CD14-positive monocyte (primary cell): ENCODE results near the gene YAF2. TPM values are rescaled to one million over a fixed set of nuclear protein-coding genes. Genes with fewer than 3 reads are reported as not detected.

Experiments used
- DNase-seq, 3 donors: peaks; one replicate each; pipeline ENCODE4 v3.0.0-alpha.2; 2011 to 2022
- H2AFZ ChIP-seq: 2 replicates; pipeline ENCODE4 v1.6.0; 2012; ENCODE audit warnings: mild to moderate bottlenecking, low read depth, low read length, inconsistent platforms; ENCODE audit not compliant: insufficient read depth, poor library complexity, severe bottlenecking
- H3K27ac ChIP-seq, 2 donors: 1 replicate in 1 of 2; 2 replicates in 1 of 2; pipeline ENCODE4 v1.5.1; 2012 to 2013; ENCODE audit warnings: low read length in 2 of 2, control low read depth in 1 of 2, inconsistent platforms in 1 of 2, low read depth in 1 of 2, mild to moderate bottlenecking in 1 of 2
- H3K27me3 ChIP-seq, 2 donors: one replicate each; pipeline versions ENCODE4 v1.6.0 to v1.6.1; 2011 to 2013; ENCODE audit warnings: low read length in 2 of 2; ENCODE audit not compliant: control insufficient read depth in 2 of 2, insufficient read depth in 2 of 2
- H3K36me3 ChIP-seq, 2 donors: replicated peaks in 1 of 2; 1 replicate in 1 of 2; 2 replicates in 1 of 2; pipeline versions ENCODE4 v1.5.1 to v1.6.1; 2012 to 2013; ENCODE audit warnings: low read length in 2 of 2, control low read depth in 1 of 2, inconsistent platforms in 1 of 2, mild to moderate bottlenecking in 1 of 2; ENCODE audit not compliant: insufficient read depth in 2 of 2, control insufficient read depth in 1 of 2
- H3K4me1 ChIP-seq, 2 donors: 1 replicate in 1 of 2; 2 replicates in 1 of 2; pipeline versions ENCODE4 v1.5.1 to v1.6.1; 2012 to 2013; ENCODE audit warnings: low read length in 2 of 2, control low read depth in 1 of 2, inconsistent platforms in 1 of 2, mild to moderate bottlenecking in 1 of 2, moderate library complexity in 1 of 2; ENCODE audit not compliant: insufficient read depth in 2 of 2, control insufficient read depth in 1 of 2
- H3K4me2 ChIP-seq: replicated peaks from 2 replicates; pipeline ENCODE3; 2012; ENCODE audit warnings: low read length, moderate library complexity, mild to moderate bottlenecking; ENCODE audit not compliant: poor library complexity, severe bottlenecking; ENCODE audit errors: extremely low read depth
- H3K4me3 ChIP-seq, 3 experiments: fragments of 200-600 bp in 1 of 3; sonication (generic) in 1 of 3; replicated peaks in 1 of 3; 1 replicate in 2 of 3; 2 replicates in 1 of 3; pipeline ENCODE4 v1.5.1; 2011 to 2013; ENCODE audit warnings: low read length in 3 of 3, mild to moderate bottlenecking in 3 of 3, control low read depth in 2 of 3, low read depth in 2 of 3, inconsistent platforms in 1 of 3, moderate library complexity in 1 of 3
- H3K79me2 ChIP-seq: 2 replicates; pipeline ENCODE4 v1.6.0; 2012; ENCODE audit warnings: mild to moderate bottlenecking, control low read depth, inconsistent platforms, low read length, moderate library complexity; ENCODE audit not compliant: insufficient read depth
- H3K9ac ChIP-seq: 2 replicates; pipeline ENCODE4 v1.6.0; 2017; ENCODE audit warnings: low read length, mild to moderate bottlenecking; ENCODE audit not compliant: insufficient read depth, poor library complexity, severe bottlenecking
- H3K9me3 ChIP-seq, 2 donors: replicated peaks in 1 of 2; 1 replicate in 1 of 2; 2 replicates in 1 of 2; pipeline versions ENCODE4 v1.5.1 to v1.6.1; 2012 to 2013; ENCODE audit warnings: low read length in 2 of 2, control low read depth in 1 of 2; ENCODE audit not compliant: control insufficient read depth in 1 of 2, insufficient read depth in 1 of 2
- H4K20me1 ChIP-seq: 2 replicates; pipeline ENCODE4 v1.6.0; 2012; ENCODE audit warnings: mild to moderate bottlenecking, low read length, control low read depth, moderate library complexity; ENCODE audit not compliant: insufficient read depth
- H3K27ac Mint-ChIP-seq, 7 donors: one replicate each; pipeline ENCODE4 v1.8.0; 2020; ENCODE audit warnings: mild to moderate bottlenecking in 7 of 7, mixed read lengths in 7 of 7, moderate library complexity in 6 of 7, inconsistent platforms in 2 of 7
- H3K27me3 Mint-ChIP-seq, 3 donors: one replicate each; pipeline ENCODE4 v1.8.0; 2021 to 2022; ENCODE audit warnings: low read depth in 3 of 3, mild to moderate bottlenecking in 3 of 3, mixed read lengths in 3 of 3, moderate library complexity in 3 of 3, inconsistent platforms in 1 of 3
- H3K36me3 Mint-ChIP-seq, 2 donors: one replicate each; pipeline ENCODE4 v1.8.0; 2020; ENCODE audit warnings: mixed read lengths in 2 of 2, inconsistent platforms in 1 of 2, mild to moderate bottlenecking in 1 of 2
- H3K4me1 Mint-ChIP-seq: one replicate; pipeline ENCODE4 v1.8.0; 2020; ENCODE audit warnings: mild to moderate bottlenecking, mixed read lengths
- H3K4me3 Mint-ChIP-seq, 2 donors: one replicate each; pipeline ENCODE4 v1.8.0; 2020; ENCODE audit warnings: mild to moderate bottlenecking in 2 of 2, mixed read lengths in 2 of 2, moderate library complexity in 1 of 2
- H3K9me3 Mint-ChIP-seq, 7 donors: one replicate each; pipeline ENCODE4 v1.8.0; 2020 to 2022; ENCODE audit warnings: mixed read lengths in 7 of 7, mild to moderate bottlenecking in 6 of 7, moderate library complexity in 6 of 7, inconsistent platforms in 2 of 7
- WGBS: methylation state at CpG from one replicate; pipeline ENCODE4 v1.1.5; 2013; ENCODE audit warnings: missing lambda C conversion rate; ENCODE audit not compliant: insufficient coverage; 5-methylcytosine and 5-hydroxymethylcytosine counted together
- intact Hi-C, 2 donors: fragments of 100-400 bp; cut with micrococcal nuclease; formaldehyde crosslinking; loops; one replicate each; pipeline versions ENCODE4 v1.15.0 to v1.15.1; 2023
- polyA plus RNA-seq, 3 donors: library from polyadenylated mRNA; depleted of rRNA in 1 of 3; unstranded in 2 of 3; stranded (reverse) in 1 of 3; fragments of 300-500 nt in 2 of 3; fragments of >200 nt in 1 of 3; fragmentation: Illumina TruSeq in 2 of 3; gene quantifications; 1 replicate in 2 of 3; 2 replicates in 1 of 3; pipeline ENCODE4 v1.2.3, GENCODE V29; 2012 to 2021
- TF ChIP-seq, protein P1 (sequence below): fragments of 200-600 bp; IDR thresholded peaks from one replicate; pipeline ENCODE4 v1.8.0; 2022; ENCODE audit warnings: antibody characterized with exemption, mild to moderate bottlenecking

Gene YAF2
- polyA plus RNA-seq, 3 donors = 6.2 to 11.0 (median 8.5) TPM

DNA sequence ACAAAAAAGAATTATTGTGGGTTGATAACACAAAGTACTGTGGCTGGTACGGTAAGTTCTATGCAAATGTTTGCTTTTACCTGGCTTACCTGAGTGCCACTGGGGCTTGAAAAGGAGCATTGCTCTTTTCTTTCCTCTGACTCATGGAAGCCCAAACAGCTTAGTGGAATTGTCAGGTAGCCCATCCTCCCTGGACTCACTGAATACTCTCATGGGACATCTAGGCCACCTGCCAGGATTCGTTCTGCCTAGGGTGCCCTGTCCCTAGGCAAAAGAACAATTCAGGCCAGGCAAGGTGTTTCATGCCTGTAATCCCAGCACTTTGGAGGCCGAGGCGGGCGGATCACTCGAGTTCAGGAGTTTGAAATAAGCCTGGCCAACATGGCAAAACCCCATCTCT lies 22.5 kb upstream of the YAF2 start:
- Histone ChIP-seq H3K4me3 (no peak overlapping the region), H3K4me1 (no peaks in the 10 kb centered on the region), H3K27me3 (no peaks in the 10 kb centered on the region), H3K36me3 (no peaks in the 10 kb centered on the region), H3K9ac (no peak overlapping the region), H4K20me1 (no peaks in the 10 kb centered on the region), H3K9me3 (no peaks in the 10 kb centered on the region), H2AFZ (no peak overlapping the region), H3K4me2 (no peak overlapping the region), H3K27ac (no peak overlapping the region), H3K79me2 (no peaks in the 10 kb centered on the region)
- H3K4me3 Mint-ChIP-seq = no peak overlapping the region
- H3K36me3 Mint-ChIP-seq = no peaks in the 10 kb centered on the region
- H3K27me3 Mint-ChIP-seq = peaks cover 0 to 1% (median 0%) of the 10 kb centered on the region in 3 donors
- WGBS = 100% methylated on average over 2 of the region's 6 CpGs
- intact Hi-C loops = no loop called here
- H3K4me1 Mint-ChIP-seq = no peaks in the 10 kb centered on the region
- no peaks in the 10 kb centered on the region for H3K9me3 Mint-ChIP-seq
- no peak overlapping the region for H3K27ac Mint-ChIP-seq
- TF ChIP-seq, protein P1, sequence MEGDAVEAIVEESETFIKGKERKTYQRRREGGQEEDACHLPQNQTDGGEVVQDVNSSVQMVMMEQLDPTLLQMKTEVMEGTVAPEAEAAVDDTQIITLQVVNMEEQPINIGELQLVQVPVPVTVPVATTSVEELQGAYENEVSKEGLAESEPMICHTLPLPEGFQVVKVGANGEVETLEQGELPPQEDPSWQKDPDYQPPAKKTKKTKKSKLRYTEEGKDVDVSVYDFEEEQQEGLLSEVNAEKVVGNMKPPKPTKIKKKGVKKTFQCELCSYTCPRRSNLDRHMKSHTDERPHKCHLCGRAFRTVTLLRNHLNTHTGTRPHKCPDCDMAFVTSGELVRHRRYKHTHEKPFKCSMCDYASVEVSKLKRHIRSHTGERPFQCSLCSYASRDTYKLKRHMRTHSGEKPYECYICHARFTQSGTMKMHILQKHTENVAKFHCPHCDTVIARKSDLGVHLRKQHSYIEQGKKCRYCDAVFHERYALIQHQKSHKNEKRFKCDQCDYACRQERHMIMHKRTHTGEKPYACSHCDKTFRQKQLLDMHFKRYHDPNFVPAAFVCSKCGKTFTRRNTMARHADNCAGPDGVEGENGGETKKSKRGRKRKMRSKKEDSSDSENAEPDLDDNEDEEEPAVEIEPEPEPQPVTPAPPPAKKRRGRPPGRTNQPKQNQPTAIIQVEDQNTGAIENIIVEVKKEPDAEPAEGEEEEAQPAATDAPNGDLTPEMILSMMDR = no peak
- DNase-seq = no peak

DNA sequence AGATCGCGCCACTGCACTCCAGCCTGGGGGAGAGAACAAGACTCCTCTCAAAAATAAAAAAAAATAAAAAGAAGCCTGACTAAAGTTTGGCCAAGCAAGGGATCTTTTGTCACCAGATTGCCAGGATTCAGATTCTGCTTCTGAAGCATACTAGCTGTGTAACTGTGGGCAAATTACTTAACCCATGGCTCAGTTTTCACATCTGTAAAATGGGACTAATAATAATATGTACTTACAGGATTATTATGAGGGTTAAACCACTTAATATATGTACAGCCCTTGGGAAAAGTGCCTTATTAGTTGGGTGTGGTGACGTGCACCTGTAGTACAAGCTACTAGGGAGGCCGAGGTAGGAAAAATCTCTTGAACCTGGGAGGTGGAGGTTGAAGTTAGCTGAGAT lies 21.7 kb upstream of the YAF2 start:
- H3K9me3 Mint-ChIP-seq = peaks cover 0 to 2% (median 0%) of the 10 kb centered on the region in 7 donors
- H3K79me2 ChIP-seq = no peaks in the 10 kb centered on the region
- H3K4me1 Mint-ChIP-seq = no peaks in the 10 kb centered on the region
- no peak overlapping the region for H3K27ac Mint-ChIP-seq
- H3K4me2 ChIP-seq = no peak overlapping the region
- H3K9ac ChIP-seq = no peak overlapping the region
- intact Hi-C loops = no loop called here
- H3K36me3 ChIP-seq = no peaks in the 10 kb centered on the region
- no peak for DNase-seq
- no peaks in the 10 kb centered on the region for H3K36me3 Mint-ChIP-seq
- WGBS = 95% methylated on average over 2 of the region's 4 CpGs
- H4K20me1 ChIP-seq = no peaks in the 10 kb centered on the region
- no peaks in the 10 kb centered on the region for H3K4me1 ChIP-seq
- H3K27me3 Mint-ChIP-seq = peaks cover 0 to 1% (median 0%) of the 10 kb centered on the region in 3 donors
- H3K27ac ChIP-seq = no peak overlapping the region
- no peaks in the 10 kb centered on the region for H3K27me3 ChIP-seq
- H2AFZ ChIP-seq = no peak overlapping the region
- TF ChIP-seq, protein P1 = no peak
- H3K4me3 Mint-ChIP-seq = no peak overlapping the region
- H3K9me3 ChIP-seq = no peaks in the 10 kb centered on the region
- H3K4me3 ChIP-seq = no peak overlapping the region
